Placental pericyte (primary cell): Measurements from ENCODE around the gene C19orf47. TPM values are rescaled to one million over a fixed set of nuclear protein-coding genes. Genes with fewer than 3 reads are reported as not detected.

Experiments used
- small RNA-seq: library from RNA; depleted of rRNA; stranded (forward); fragments of <200 nt; gene quantifications from one replicate; pipeline ENCODE3, GENCODE V24; 2012; ENCODE audit warnings: low replicate concordance
- total RNA-seq: library from RNA; depleted of rRNA; stranded (reverse); fragments of >200 nt; gene quantifications from 2 replicates; pipeline ENCODE4 v1.2.3, GENCODE V29; 2012

Gene C19orf47
- 5.3 and 13.0 TPM in 2 replicates for total RNA-seq

GRCh38 chr19:40348125-40348913 lies at the start of gene C19orf47, which contains the start of gene PLD3:
Gene C19orf47 (minus strand): TSS chr19:40348397. CDS start chr19:40341857, 6,540 bp downstream.
Gene PLD3 (plus strand): TSS chr19:40348695. CDS start chr19:40366484, 17,789 bp downstream.

GRCh38 chr19:40390084-40390742 lies 42.0 kb upstream of the C19orf47 start, which contains the start of gene HIPK4:
Gene HIPK4 (minus strand): TSS chr19:40390181. CDS start chr19:40389902, 279 bp downstream.

GRCh38 chr19:40284501-40285352 lies 63.5 kb downstream of the C19orf47 start, which contains the start of gene AKT2:
Gene AKT2 (minus strand): TSS chr19:40285345. CDS start chr19:40265267, 20,078 bp downstream.

Small RNA genes within 50 kb of the gene (small RNA-seq; reads per million reads assigned to genes)
- gene MIR641 (44.6 reads per million, percentile 98 among the genes with 10 or more reads in this experiment), gene MIR6796 (not detected), gene RF00019 (not detected), gene RNU6-945P (not detected)

Other genes starting within 250 kb of the C19orf47 start
- gene MAP3K10, start 157.0 kb downstream of the C19orf47 start, total RNA-seq = 11.4 and 11.5 TPM in 2 replicates
- gene TTC9B, start 130.0 kb downstream of the C19orf47 start, total RNA-seq = not detected in 2 replicates
- 0.22 TPM in 1 of 2 replicates, not detected in the other for gene CCNP, start 121.7 kb downstream of the C19orf47 start, total RNA-seq
- gene AKT2, start 63.1 kb downstream of the C19orf47 start, total RNA-seq = 97.2 and 146 TPM in 2 replicates
- gene PLD3, start 298 bp upstream of the C19orf47 start, total RNA-seq = 163 and 356 TPM in 2 replicates
- gene HIPK4, start 41.8 kb upstream of the C19orf47 start, total RNA-seq = under 0.01 and 0.14 TPM in 2 replicates
- gene PRX, start 65.0 kb upstream of the C19orf47 start, total RNA-seq = 1.3 and 2.8 TPM in 2 replicates
- 17.3 and 31.1 TPM in 2 replicates for gene SERTAD1, start 77.6 kb upstream of the C19orf47 start, total RNA-seq
- 38.5 and 50.3 TPM in 2 replicates for gene SERTAD3, start 95.9 kb upstream of the C19orf47 start, total RNA-seq
- 37.8 and 116 TPM in 2 replicates for gene BLVRB, start 117.3 kb upstream of the C19orf47 start, total RNA-seq
- 0.14 and 0.66 TPM in 2 replicates for gene SPTBN4, start 118.6 kb upstream of the C19orf47 start, total RNA-seq
- gene SHKBP1, start 228.5 kb upstream of the C19orf47 start, total RNA-seq = 14.9 and 26.2 TPM in 2 replicates